MM.1S (cell line): Measurements from ENCODE around the gene SMIM22.

ENCODE experiments used
- DNase-seq: peaks from one replicate; pipeline ENCODE4 v3.0.0-alpha.2; 2015
- H2AFZ ChIP-seq: fragments of 300-600 bp; sonication (generic); 2 replicates; pipeline ENCODE4 v1.6.0; 2016; ENCODE audit warnings: antibody characterized with exemption, low read length
- H3F3A ChIP-seq: fragments of 300-600 bp; sonication (generic); 2 replicates; pipeline ENCODE4 v1.6.1; 2016; ENCODE audit warnings: mild to moderate bottlenecking, antibody characterized with exemption, low read length, moderate library complexity, mixed read lengths; ENCODE audit not compliant: insufficient read depth
- H3K27ac ChIP-seq: fragments of 300-600 bp; sonication (generic); 2 replicates; pipeline ENCODE4 v1.5.1; 2016; ENCODE audit warnings: mild to moderate bottlenecking, low read length
- H3K27me3 ChIP-seq: fragments of 300-600 bp; sonication (generic); replicated peaks from 2 replicates; pipeline ENCODE4 v1.6.0; 2016; ENCODE audit warnings: low read length; ENCODE audit not compliant: insufficient read depth
- H3K36me3 ChIP-seq: fragments of 300-600 bp; sonication (generic); replicated peaks from 2 replicates; pipeline ENCODE4 v1.6.1; 2016; ENCODE audit warnings: mild to moderate bottlenecking, low read length, mixed read lengths; ENCODE audit not compliant: insufficient read depth
- H3K4me1 ChIP-seq: fragments of 300-600 bp; sonication (generic); 2 replicates; pipeline ENCODE4 v1.6.1; 2016; ENCODE audit warnings: low read length, mixed read lengths
- H3K4me2 ChIP-seq: fragments of 300-600 bp; sonication (generic); 2 replicates; pipeline ENCODE4 v1.6.0; 2016; ENCODE audit warnings: low read depth, low read length
- H3K4me3 ChIP-seq: fragments of 300-600 bp; sonication (generic); 2 replicates; pipeline ENCODE4 v1.5.1; 2016; ENCODE audit warnings: low read length, mixed read lengths
- H3K79me2 ChIP-seq: fragments of 300-600 bp; sonication (generic); 2 replicates; pipeline ENCODE4 v1.6.1; 2016; ENCODE audit warnings: mixed run types, low read length, mixed read lengths
- H3K9ac ChIP-seq: fragments of 300-600 bp; sonication (generic); 2 replicates; pipeline ENCODE4 v1.6.1; 2016; ENCODE audit warnings: low read length, mixed read lengths
- H3K9me2 ChIP-seq: fragments of 300-600 bp; sonication (generic); replicated peaks from 2 replicates; pipeline ENCODE4 v1.6.1; 2016; ENCODE audit warnings: mild to moderate bottlenecking, low read length, mixed read lengths; ENCODE audit not compliant: insufficient read depth
- H3K9me3 ChIP-seq: fragments of 300-600 bp; sonication (generic); replicated peaks from 2 replicates; pipeline ENCODE4 v1.6.1; 2016; ENCODE audit warnings: mild to moderate bottlenecking, low read length, mixed read lengths; ENCODE audit not compliant: insufficient read depth
- H4K20me1 ChIP-seq: fragments of 300-600 bp; sonication (generic); 2 replicates; pipeline ENCODE4 v1.6.1; 2016; ENCODE audit warnings: mild to moderate bottlenecking, low read length, moderate library complexity, mixed read lengths; ENCODE audit not compliant: insufficient read depth
- CTCF ChIP-seq: fragments of 300-600 bp; sonication (generic); IDR thresholded peaks from 2 replicates; pipeline ENCODE4 v1.5.1; 2016; ENCODE audit warnings: antibody characterized with exemption, low read length, mixed read lengths
- EZH2 ChIP-seq: fragments of 300-600 bp; sonication (generic); optimal IDR thresholded peaks from 2 replicates; pipeline ENCODE3; 2017; ENCODE audit warnings: low read depth, mild to moderate bottlenecking, antibody characterized with exemption, low read length, mixed read lengths
- EZH2phosphoT487 ChIP-seq: fragments of 300-600 bp; sonication (generic); IDR thresholded peaks from 2 replicates; pipeline ENCODE4 v1.6.1; 2018; ENCODE audit warnings: antibody characterized with exemption, low read length

SMIM22 gene

GRCh38 chr16:4806280-4806679 lies 11.1 kb downstream of the SMIM22 start:
- Histone ChIP-seq H4K20me1 (no peaks in the 10 kb centered on the region), H3K79me2 (no peaks in the 10 kb centered on the region), H3K4me1 (0 out of 2 replicates have a peak, but pooled peaks cover 3% of the 10 kb centered on the region), H3K27ac (no peak overlapping the region), H3K36me3 (no peaks in the 10 kb centered on the region), H2AFZ (no peak overlapping the region), H3K4me2 (no peak overlapping the region), H3F3A (peaks cover 20% of the 10 kb centered on the region), H3K9ac (no peak overlapping the region), H3K9me2 (no peaks in the 10 kb centered on the region), H3K4me3 (no peak overlapping the region), H3K9me3 (no peaks in the 10 kb centered on the region), H3K27me3 (no peaks in the 10 kb centered on the region)
- TF ChIP-seq CTCF (no peak), EZH2phosphoT487 (no peak), EZH2 (no peak)
- DNase-seq, result no peak

GRCh38 chr16:4811242-4811641 lies 16.1 kb downstream of the SMIM22 start:
- no peaks in the 10 kb centered on the region for H3K36me3 ChIP-seq
- H4K20me1 ChIP-seq, result no peaks in the 10 kb centered on the region
- H3K4me2 ChIP-seq, result no peak overlapping the region
- no peak for TF ChIP-seq CTCF
- TF ChIP-seq EZH2, result no peak
- TF ChIP-seq EZH2phosphoT487, result no peak
- H3K9me3 ChIP-seq, result no peaks in the 10 kb centered on the region
- DNase-seq, result no peak
- peaks cover 3% of the 10 kb centered on the region; the same call in 1 of the 2 replicates for H3F3A ChIP-seq
- no peak overlapping the region for H3K4me3 ChIP-seq
- H3K27me3 ChIP-seq, result no peaks in the 10 kb centered on the region
- H2AFZ ChIP-seq, result no peak overlapping the region
- no peaks in the 10 kb centered on the region for H3K4me1 ChIP-seq
- no peaks in the 10 kb centered on the region for H3K9me2 ChIP-seq
- H3K79me2 ChIP-seq, result no peaks in the 10 kb centered on the region
- H3K27ac ChIP-seq, result no peak overlapping the region
- H3K9ac ChIP-seq, result no peak overlapping the region

GRCh38 chr16:4811773-4812172 lies 16.6 kb downstream of the SMIM22 start:
- Histone ChIP-seq H3K9ac (no peak overlapping the region), H3K27me3 (no peaks in the 10 kb centered on the region), H3F3A (peaks cover 3% of the 10 kb centered on the region; the same call in 1 of the 2 replicates), H3K9me2 (no peaks in the 10 kb centered on the region), H3K4me1 (no peaks in the 10 kb centered on the region), H3K27ac (no peak overlapping the region), H2AFZ (no peak overlapping the region), H3K4me2 (no peak overlapping the region), H3K79me2 (no peaks in the 10 kb centered on the region), H4K20me1 (no peaks in the 10 kb centered on the region), H3K4me3 (no peak overlapping the region), H3K9me3 (no peaks in the 10 kb centered on the region), H3K36me3 (no peaks in the 10 kb centered on the region)
- TF ChIP-seq EZH2phosphoT487 (no peak), CTCF (no peak), EZH2 (no peak)
- no peak for DNase-seq
